ENCODE data around the gene CDK8. TPM values are rescaled to one million over a fixed set of nuclear protein-coding genes. Genes with fewer than 3 reads are reported as not detected.

CDK8 gene
- total RNA-seq, 3 donors from 2014 or later: 13.3 to 15.4 (median 13.8) TPM

DNA sequence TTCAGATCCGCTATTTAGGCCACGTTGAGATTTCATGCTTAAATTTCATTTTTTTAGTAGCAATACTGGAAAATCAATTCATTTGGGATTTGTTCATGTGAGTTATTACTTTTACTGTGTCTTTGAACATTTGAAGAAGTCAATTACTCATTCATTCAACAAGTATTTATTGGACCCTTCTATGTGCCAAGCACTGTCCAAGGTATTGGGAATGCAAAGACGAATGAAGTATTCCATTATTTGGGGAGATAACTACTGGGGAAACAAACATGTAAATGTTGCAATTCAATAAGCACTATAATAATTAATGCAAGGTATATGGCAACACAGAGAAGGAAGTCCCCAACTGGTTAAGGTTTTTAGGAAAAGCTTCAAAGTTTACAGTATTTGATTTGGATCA, 5.7 kb downstream of the CDK8 start:
- TF ChIP-seq POLR2AphosphoS5 (IDR thresholded peaks at IDR 0.05): no peak
- TF ChIP-seq, protein P1, sequence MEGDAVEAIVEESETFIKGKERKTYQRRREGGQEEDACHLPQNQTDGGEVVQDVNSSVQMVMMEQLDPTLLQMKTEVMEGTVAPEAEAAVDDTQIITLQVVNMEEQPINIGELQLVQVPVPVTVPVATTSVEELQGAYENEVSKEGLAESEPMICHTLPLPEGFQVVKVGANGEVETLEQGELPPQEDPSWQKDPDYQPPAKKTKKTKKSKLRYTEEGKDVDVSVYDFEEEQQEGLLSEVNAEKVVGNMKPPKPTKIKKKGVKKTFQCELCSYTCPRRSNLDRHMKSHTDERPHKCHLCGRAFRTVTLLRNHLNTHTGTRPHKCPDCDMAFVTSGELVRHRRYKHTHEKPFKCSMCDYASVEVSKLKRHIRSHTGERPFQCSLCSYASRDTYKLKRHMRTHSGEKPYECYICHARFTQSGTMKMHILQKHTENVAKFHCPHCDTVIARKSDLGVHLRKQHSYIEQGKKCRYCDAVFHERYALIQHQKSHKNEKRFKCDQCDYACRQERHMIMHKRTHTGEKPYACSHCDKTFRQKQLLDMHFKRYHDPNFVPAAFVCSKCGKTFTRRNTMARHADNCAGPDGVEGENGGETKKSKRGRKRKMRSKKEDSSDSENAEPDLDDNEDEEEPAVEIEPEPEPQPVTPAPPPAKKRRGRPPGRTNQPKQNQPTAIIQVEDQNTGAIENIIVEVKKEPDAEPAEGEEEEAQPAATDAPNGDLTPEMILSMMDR (IDR thresholded peaks at IDR 0.05): no peak
- no peak overlapping the region for H3K4me3 ChIP-seq
- H3K27me3 ChIP-seq: no peaks in the 10 kb centered on the region
- intact Hi-C loops (cut with DNase I; ENCODE audit: low total_unique reads): no loop called here
- no peak for DNase-seq (ENCODE audit: low spot score in 2 of 2)
- H3K9me3 ChIP-seq: no peaks in the 10 kb centered on the region
- H3K27ac ChIP-seq: no peak overlapping the region
- no peaks in the 10 kb centered on the region for H3K36me3 ChIP-seq
- H3K4me1 ChIP-seq: no peaks in the 10 kb centered on the region

DNA sequence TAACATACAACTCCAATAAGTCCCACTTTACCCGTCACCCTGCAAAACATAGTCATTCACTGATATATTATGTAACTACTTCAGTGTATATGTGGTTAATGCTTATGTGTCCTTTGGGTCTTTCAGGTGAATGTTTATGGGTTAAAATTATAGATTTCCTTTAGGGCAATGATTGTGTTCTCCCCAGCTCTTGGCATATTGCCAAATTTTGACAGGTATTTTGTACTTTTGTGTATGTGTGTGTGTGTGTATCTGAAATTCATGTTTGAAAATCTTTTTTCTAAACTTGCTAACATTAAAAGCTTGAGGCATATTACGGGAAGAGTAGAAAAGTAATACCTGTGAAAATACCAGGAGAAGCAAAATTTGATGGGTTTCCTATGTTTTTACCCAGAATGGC, 8.2 kb downstream of the CDK8 start:
- H3K4me1 ChIP-seq: no peaks in the 10 kb centered on the region
- intact Hi-C loops (cut with DNase I; ENCODE audit: low total_unique reads): no loop called here
- DNase-seq (ENCODE audit: low spot score in 2 of 2): no peak
- H3K27ac ChIP-seq: no peak overlapping the region
- no peaks in the 10 kb centered on the region for H3K36me3 ChIP-seq
- no peaks in the 10 kb centered on the region for H3K27me3 ChIP-seq
- H3K9me3 ChIP-seq: no peaks in the 10 kb centered on the region
- H3K4me3 ChIP-seq: no peak overlapping the region
- TF ChIP-seq, protein P1 (IDR thresholded peaks at IDR 0.05): no peak

DNA sequence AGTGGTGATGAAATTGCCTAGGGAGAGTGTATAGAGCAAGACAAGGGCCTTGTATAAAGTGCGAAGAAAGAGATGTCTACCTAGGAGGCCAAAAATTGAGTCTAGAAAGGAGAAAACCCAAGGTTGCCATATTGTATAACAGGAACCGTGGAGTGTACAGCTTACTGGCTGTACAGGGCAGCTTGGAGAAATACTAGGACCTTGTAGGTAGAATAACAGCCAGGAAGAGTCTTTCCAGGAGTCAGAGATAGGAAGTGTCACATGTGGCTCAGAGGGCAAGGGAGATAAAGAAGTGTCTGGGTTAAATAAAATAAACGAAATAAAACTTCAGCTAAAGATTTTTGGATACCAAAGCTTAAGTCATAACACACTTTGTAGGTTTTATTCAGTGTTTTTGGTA, 12.4 kb downstream of the CDK8 start:
- intact Hi-C loops (cut with DNase I; ENCODE audit: low total_unique reads): no loop called here
- Histone ChIP-seq H3K9me3 (no peaks in the 10 kb centered on the region), H3K4me1 (no peaks in the 10 kb centered on the region), H3K4me3 (no peak overlapping the region), H3K36me3 (no peaks in the 10 kb centered on the region), H3K27ac (no peak overlapping the region), H3K27me3 (no peaks in the 10 kb centered on the region)
- TF ChIP-seq POLR2AphosphoS5 (IDR thresholded peaks at IDR 0.05): no peak
- TF ChIP-seq, protein P1 (IDR thresholded peaks at IDR 0.05): no peak
- TF ChIP-seq POLR2A (IDR thresholded peaks at IDR 0.05): no peak
- no peak for DNase-seq (ENCODE audit: low spot score in 2 of 2)

DNA sequence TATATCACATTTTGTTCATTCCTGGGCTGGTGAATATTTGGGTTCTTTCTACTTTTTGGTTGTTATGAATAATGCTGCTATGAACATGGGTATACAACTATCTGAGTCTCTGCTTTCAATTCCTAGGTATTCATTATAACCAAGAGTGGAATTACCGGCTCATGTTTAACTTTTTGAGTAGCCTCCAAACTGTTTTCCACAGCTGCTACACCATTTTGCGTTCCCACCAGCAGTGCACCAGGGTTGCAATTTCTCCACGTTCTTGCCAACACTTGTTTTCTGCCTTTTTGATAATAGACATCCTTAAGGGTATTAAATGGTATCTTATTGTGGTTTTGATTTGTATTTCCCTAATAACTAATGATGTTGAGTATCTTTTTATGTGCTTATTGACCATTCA, 16.8 kb downstream of the CDK8 start:
- TF ChIP-seq POLR2AphosphoS5 (IDR thresholded peaks at IDR 0.05): no peak
- no peak for TF ChIP-seq POLR2A (IDR thresholded peaks at IDR 0.05)
- no peaks in the 10 kb centered on the region for H3K27me3 ChIP-seq
- no peaks in the 10 kb centered on the region for H3K9me3 ChIP-seq
- H3K36me3 ChIP-seq: no peaks in the 10 kb centered on the region
- H3K4me1 ChIP-seq: no peaks in the 10 kb centered on the region
- no peak overlapping the region for H3K4me3 ChIP-seq
- intact Hi-C loops (cut with DNase I; ENCODE audit: low total_unique reads): no loop called here
- H3K27ac ChIP-seq: no peak overlapping the region
- DNase-seq (ENCODE audit: low spot score in 2 of 2): no peak

DNA sequence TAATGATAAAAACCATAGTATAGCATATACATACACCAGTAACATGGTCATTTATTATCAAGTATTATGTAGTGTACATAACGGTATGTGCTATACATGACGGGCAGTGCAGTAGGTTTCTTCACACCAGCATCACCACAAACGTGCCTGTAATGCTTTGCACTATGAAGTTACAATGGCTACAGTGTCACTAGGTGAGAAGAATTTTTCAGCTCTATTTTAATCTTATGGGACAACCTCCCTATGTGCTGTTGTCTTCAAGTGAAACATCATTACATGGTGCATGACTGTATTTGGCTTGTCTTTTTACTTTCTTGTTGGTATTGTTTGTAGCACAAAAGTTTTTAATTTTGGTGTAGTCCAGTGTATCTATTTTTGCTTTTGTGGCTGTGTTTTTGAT, 18.7 kb downstream of the CDK8 start:
- no peaks in the 10 kb centered on the region for H3K27me3 ChIP-seq
- no peak for DNase-seq (ENCODE audit: low spot score in 2 of 2)
- H3K27ac ChIP-seq: no peak overlapping the region
- no peaks in the 10 kb centered on the region for H3K36me3 ChIP-seq
- intact Hi-C loops (cut with DNase I; ENCODE audit: low total_unique reads): no loop called here
- no peaks in the 10 kb centered on the region for H3K9me3 ChIP-seq
- TF ChIP-seq, protein P1 (IDR thresholded peaks at IDR 0.05): no peak
- TF ChIP-seq POLR2AphosphoS5 (IDR thresholded peaks at IDR 0.05): no peak
- TF ChIP-seq POLR2A (IDR thresholded peaks at IDR 0.05): no peak
- H3K4me3 ChIP-seq: no peak overlapping the region
- no peaks in the 10 kb centered on the region for H3K4me1 ChIP-seq

DNA sequence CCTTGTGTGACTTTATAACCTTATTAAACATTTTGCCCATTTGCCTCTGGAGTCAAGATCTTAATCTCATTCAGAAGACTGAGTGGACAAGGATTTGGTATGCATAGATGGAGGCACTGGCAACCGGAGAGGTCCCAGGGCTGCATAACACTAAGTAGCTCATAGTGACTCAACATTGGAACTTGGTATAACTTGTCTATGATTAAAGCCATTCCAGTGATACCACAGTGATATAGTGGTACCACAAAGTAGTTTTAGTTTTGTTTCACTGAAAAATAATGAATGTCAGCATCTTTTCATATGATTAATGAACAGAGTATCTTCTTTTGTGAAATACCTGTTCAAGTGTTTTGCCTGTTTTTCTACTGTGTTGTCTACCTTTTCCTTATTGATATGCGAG, 26.4 kb downstream of the CDK8 start:
- H3K4me3 ChIP-seq: no peak overlapping the region
- intact Hi-C loops (cut with DNase I; ENCODE audit: low total_unique reads): no loop called here
- TF ChIP-seq, protein P1 (IDR thresholded peaks at IDR 0.05): no peak
- TF ChIP-seq POLR2A (IDR thresholded peaks at IDR 0.05): no peak
- TF ChIP-seq POLR2AphosphoS5 (IDR thresholded peaks at IDR 0.05): no peak
- no peaks in the 10 kb centered on the region for H3K36me3 ChIP-seq
- H3K9me3 ChIP-seq: no peaks in the 10 kb centered on the region
- H3K4me1 ChIP-seq: no peaks in the 10 kb centered on the region
- H3K27ac ChIP-seq: no peak overlapping the region
- H3K27me3 ChIP-seq: no peaks in the 10 kb centered on the region
- no peak for DNase-seq (ENCODE audit: low spot score in 2 of 2)
